Measurements from ENCODE around the gene FADS3.
"Not testable (repeated sequence)": the region's sequence is repeated elsewhere in the genome, so short reads cannot be mapped to it uniquely, and the experiment has no call there.

FADS3 gene

DNA sequence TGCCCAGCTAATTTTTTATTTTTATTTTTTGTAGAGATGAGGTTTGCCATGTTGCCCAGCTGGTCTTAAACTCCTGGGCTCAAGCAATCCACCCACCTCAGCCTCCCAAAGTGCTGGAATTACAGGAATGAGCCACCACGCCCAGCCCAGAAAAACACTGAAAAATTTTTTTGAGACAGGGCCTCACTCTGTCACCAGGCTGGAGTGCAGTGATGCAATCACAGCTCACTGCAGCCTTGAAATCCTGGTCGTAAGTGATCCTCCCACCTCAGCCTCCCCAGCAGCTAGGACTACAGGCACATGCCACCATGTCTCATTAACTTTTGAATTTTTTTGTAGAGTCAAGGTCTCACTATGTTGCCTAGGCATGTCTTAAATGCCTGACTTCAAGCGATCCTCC is 9.1 kb downstream of the FADS3 start:
- DNase-seq (ENCODE audit: low read depth in 4 of 4, low spot score in 1 of 4) = not testable (repeated sequence)

DNA sequence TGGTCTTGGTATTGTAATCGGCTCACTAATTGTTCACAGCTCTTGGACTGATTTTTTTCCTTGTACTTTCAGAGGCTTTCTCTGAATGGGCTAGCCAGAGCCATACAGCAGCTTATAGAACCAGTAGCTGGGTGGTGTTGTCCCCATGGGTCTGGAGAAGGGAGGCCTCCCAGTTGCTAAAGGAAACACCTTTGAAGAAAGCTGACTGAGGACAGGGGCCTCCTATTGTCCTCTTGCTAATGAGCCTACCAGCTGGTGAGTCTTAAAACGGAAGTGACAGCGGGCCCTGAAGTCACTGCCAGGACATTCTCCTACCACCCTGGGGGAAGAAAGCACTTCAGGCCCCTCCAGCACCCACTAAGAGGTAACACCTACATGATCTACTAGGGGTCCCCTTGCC is 9.9 kb downstream of the FADS3 start:
- DNase-seq (ENCODE audit: low read depth in 4 of 4, low spot score in 1 of 4) = no peak

DNA sequence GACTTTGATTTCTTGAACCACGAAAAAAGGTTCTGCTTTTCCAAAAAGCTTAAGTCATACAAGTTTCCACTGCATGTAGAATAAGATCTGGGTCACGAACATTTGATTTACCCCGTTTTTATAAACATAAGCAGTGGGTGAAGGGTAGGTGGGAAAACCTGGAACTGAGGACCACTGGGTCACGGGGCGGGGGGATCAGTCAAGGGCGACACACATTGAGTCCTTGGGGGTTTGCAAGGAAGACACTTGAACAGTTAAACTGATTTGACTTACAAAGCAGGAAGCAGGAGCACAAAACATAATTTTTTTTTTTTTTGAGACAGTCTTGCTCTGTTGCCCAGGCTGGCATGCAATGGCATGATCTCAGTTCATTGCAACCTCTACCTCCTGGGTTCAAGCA is 10.9 kb downstream of the FADS3 start:
- DNase-seq (ENCODE audit: low read depth in 4 of 4, low spot score in 1 of 4) = no peak

DNA sequence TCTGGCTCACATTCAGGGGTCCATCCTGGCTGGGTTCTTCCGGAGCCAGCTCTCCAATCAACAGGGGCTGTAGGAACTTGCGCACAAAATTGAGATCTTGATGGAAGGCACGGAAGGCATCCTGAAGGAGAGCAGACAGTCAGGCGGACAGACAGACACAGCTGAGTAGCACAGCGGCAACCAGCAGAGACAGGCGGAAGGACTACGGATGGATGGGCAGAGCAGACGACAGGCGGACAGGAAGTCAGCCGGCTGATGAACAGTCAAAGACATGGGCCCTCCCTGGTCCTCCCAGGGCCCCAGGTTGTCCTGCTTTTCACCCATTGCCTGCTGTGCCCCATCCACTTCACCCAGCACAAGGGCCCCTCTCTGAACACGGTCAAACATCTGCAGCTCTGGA is 11.3 kb downstream of the FADS3 start:
- DNase-seq (ENCODE audit: low read depth in 4 of 4, low spot score in 1 of 4) = no peak

GRCh38 chr11:61879152-61879551 is 12.2 kb downstream of the FADS3 start:
- no peak for DNase-seq (ENCODE audit: low read depth in 4 of 4, low spot score in 1 of 4)

DNA sequence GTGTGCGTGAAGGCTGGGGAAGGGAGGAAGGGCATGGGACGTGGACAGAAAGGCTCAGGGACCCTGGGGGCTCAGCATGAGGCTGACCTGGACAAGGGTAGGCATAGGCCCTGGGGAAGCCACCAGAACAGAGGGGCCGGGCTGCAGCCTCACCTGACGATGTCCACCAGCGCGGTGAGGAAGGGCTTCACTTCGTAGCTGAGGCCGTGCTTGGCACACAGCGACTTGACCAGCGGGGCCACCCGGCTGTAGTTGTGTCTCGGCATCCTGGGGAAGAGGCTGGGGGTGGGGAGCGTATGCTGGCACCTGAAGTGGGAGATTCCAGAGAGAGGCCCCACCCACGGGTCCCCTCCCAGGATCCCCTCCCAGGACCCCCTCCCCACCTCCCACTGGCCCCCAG is 15.6 kb downstream of the FADS3 start:
- DNase-seq (ENCODE audit: low read depth in 4 of 4, low spot score in 1 of 4) = no peak

GRCh38 chr11:61874853-61875252 is 16.5 kb downstream of the FADS3 start:
- no peak for DNase-seq (ENCODE audit: low read depth in 4 of 4, low spot score in 1 of 4)

DNA sequence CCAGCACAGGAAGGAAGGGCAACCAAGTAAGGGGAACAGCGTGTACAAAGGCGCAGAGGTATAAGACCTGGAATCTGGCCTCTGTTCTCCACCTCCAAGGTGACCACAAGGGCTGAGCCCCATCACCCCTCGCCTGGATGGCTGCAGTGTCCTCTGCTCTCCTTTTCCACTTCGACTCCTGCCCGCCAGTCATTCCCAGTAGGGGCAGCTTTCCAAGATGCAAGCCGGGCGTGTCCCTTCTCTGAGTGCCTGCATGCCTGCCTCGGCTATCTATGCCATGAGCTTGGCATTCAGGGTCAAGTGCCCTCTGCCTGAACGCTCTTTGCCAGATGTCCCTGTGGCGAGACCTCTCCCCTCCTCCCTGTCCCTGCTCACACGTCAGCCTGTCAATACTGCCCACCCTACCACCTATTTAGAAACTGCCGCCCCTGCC is 17.0 kb downstream of the FADS3 start:
- no peak for DNase-seq (ENCODE audit: low read depth in 4 of 4, low spot score in 1 of 4)

GRCh38 chr11:61873588-61874376 is 17.6 kb downstream of the FADS3 start:
- no peak for DNase-seq (ENCODE audit: low read depth in 4 of 4, low spot score in 1 of 4)

GRCh38 chr11:61872935-61873565 is 18.3 kb downstream of the FADS3 start:
- DNase-seq (ENCODE audit: low read depth in 4 of 4, low spot score in 1 of 4) = no peak

- DNase-seq (ENCODE audit: low read depth in 4 of 4, low spot score in 1 of 4) = peak; percentile 15 to 48 (median 38)
Measured at GRCh38 chr11:61871158-61871597, 20.2 kb downstream of the FADS3 start.

- no peak for DNase-seq (ENCODE audit: low read depth in 4 of 4, low spot score in 1 of 4)
Measured at GRCh38 chr11:61870541-61871031, 20.8 kb downstream of the FADS3 start.

DNA sequence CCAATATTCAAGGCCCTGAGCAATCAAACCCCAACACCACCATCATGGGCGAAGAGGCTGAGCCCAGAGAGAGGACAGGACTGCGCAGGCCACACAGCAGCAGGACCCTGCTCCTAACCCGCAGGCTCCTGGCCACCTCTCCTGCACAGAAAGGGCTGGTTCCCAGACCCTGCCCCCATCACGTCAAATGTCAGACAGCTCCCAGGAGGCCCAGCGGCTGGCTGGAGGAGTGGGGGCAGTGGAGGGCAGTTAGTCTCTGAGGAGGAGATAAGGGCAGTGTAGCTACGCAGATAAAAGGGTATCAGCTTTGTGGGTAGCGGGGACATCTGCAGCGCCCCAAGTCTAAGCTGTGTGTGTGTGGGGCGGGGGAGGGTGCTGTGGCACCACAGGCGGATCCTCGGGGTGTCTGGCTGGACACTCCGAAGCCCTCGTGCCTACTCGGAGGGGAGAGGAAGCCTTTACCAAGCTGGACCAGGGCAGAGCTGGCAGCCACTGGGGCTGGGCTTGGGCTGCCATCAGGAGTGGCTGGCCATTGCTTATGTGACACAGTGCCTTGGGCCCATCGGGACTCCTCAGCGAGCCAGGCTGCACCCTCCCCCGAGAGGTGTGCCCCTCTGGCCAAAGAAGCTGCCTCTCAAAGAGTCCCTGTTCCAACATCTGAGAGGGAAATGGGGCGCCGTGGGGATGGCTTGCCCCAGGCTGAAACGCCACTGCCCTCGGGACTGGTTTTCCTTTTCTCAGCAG is 21.5 kb downstream of the FADS3 start:
- no peak for DNase-seq (ENCODE audit: low read depth in 4 of 4, low spot score in 1 of 4)

GRCh38 chr11:61869429-61869707 is 22.0 kb downstream of the FADS3 start:
- DNase-seq (ENCODE audit: low read depth in 4 of 4, low spot score in 1 of 4) = no peak

DNA sequence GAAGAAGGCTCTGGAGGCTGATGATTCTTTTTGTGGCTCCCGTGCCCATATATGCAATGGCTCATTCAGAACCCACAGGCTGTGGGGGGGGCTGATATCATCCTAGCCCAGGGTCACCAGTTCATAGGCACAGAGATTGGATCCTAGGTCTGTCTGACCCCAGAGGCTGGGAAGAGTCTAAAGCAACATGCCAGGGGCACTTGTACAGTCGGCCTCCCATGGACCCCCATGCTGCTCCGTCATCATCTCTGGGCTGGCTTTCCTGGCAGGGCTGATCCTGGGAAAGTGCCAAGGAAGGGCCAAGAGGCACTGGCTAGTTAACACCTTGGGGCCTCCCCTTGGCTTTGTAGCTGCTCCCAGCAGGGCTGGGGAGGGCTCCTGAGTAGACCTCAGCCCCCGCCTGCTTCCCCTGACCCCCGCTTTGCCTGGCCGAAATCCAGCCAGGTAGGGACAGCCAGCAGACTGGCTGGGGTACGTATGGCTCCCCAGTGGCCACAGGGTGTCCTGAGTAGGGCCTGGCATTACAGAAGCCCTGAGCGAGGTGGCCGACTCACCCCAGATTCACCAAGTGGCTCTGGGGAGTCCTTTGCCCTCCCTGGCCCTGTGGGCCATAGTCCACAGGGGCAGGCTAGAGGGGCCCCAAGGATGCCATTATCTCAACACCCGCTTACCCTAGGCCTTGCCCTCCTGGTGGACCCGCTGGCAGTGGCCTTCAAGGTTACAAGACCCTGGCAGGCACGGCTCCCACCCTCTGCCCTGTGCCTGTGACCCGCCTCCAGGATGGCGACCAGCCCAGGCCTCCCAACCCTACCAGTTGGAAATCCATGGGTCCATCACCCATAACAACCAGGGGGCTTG is 22.5 kb downstream of the FADS3 start:
- DNase-seq (ENCODE audit: low read depth in 4 of 4, low spot score in 1 of 4) = no peak

- no peak for DNase-seq (ENCODE audit: low read depth in 4 of 4, low spot score in 1 of 4)
Measured at GRCh38 chr11:61866958-61867343, 24.4 kb downstream of the FADS3 start.

GRCh38 chr11:61866231-61866957 is 25.0 kb downstream of the FADS3 start:
- DNase-seq (ENCODE audit: low read depth in 4 of 4, low spot score in 1 of 4) = no peak

- no peak for DNase-seq (ENCODE audit: low read depth in 4 of 4, low spot score in 1 of 4)
Measured at GRCh38 chr11:61864814-61865775, 26.2 kb downstream of the FADS3 start.

DNA sequence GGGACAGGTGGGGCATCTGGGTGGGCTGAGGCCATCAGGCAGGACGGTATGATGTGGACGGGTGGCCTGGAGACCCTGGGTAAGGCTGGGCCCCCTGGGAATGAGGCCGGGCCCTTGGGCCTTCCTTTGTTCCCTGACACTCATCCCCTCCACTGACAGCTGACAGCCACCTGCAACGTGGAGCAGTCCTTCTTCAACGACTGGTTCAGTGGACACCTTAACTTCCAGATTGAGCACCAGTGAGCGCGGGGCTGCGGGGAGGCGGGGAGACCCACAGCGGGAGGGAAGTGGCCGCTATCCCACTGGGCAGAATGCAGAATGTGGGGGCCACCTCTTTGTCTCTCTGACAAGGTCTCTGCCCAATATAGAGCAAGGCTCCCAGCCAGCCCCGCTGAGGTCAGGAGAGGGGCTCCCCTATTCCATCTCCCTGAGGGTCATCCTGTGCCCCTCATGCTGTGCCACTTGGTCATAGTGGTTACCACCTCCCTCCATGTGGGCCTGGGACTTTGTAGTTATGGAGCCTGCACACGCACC is 27.7 kb downstream of the FADS3 start:
- DNase-seq (ENCODE audit: low read depth in 4 of 4, low spot score in 1 of 4) = no peak
